Activated naive CD8-positive, alpha-beta T cell (primary cell): ENCODE measurements around the gene SLC25A21.
"Not testable (repeated sequence)": the region's sequence is repeated elsewhere in the genome, so short reads cannot be mapped to it uniquely, and the experiment has no call there.

Experiments used
- H3K27ac Mint-ChIP-seq: one replicate; pipeline ENCODE4 v1.8.0; 2021; ENCODE audit warnings: mixed read lengths
- H3K27me3 Mint-ChIP-seq: one replicate; pipeline ENCODE4 v1.8.0; 2021; ENCODE audit warnings: mixed read lengths
- H3K36me3 Mint-ChIP-seq: one replicate; pipeline ENCODE4 v1.8.0; 2021; ENCODE audit warnings: mixed read lengths
- H3K4me1 Mint-ChIP-seq: one replicate; pipeline ENCODE4 v1.8.0; 2021; ENCODE audit warnings: low read depth, mixed read lengths
- H3K4me3 Mint-ChIP-seq: one replicate; pipeline ENCODE4 v1.8.0; 2021; ENCODE audit warnings: mild to moderate bottlenecking, mixed read lengths
- H3K9me3 Mint-ChIP-seq: one replicate; pipeline ENCODE4 v1.8.0; 2021; ENCODE audit warnings: low read depth, mixed read lengths

Gene SLC25A21

DNA sequence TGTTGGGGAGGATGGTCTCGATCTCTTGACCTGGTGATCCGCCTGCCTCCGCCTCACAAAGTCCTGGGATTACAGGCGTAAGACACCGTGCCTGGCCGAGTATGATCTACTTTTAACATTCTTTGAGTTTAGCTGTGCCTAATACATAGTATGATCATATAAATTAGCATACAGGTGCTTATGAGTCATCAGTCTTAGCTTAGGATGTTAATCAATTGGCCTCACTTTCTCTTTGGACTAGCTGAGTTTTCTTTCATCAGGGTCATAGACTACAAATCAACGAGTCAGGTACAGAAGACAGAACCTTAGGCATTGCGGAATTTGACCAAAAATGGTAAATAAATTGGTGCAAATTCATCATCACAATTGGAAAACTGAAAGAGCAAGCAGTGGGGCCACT, 2.2 kb downstream of the SLC25A21 start:
- peaks cover 4% of the 10 kb centered on the region for H3K9me3 Mint-ChIP-seq
- H3K27ac Mint-ChIP-seq = no peak overlapping the region
- H3K4me3 Mint-ChIP-seq = no peak overlapping the region
- H3K4me1 Mint-ChIP-seq = peaks cover 3% of the 10 kb centered on the region
- H3K36me3 Mint-ChIP-seq = peaks cover 2% of the 10 kb centered on the region
- peaks cover 15% of the 10 kb centered on the region for H3K27me3 Mint-ChIP-seq

DNA sequence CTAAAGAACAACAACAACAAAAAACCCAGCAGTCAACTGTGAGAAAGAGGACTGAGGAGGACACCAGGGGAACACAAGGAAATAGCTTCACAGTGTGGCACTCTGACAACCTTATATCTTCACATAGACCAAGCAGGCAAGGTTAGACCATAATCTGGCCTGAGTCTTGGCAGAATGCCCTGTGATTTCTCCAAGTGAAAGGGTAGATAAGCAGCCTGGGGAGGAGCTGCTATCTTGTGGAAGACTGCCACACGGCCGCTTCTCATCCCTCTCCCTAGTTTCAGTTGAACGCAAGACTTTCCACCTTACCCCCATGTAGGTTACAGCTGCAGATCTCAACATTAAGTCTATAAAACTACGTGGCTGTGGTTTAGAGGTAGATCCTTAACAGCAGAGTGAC, 3.7 kb downstream of the SLC25A21 start:
- H3K36me3 Mint-ChIP-seq = peaks cover 2% of the 10 kb centered on the region
- peaks cover 4% of the 10 kb centered on the region for H3K9me3 Mint-ChIP-seq
- no peak overlapping the region for H3K27ac Mint-ChIP-seq
- H3K4me3 Mint-ChIP-seq = no peak overlapping the region
- peaks cover 14% of the 10 kb centered on the region for H3K27me3 Mint-ChIP-seq
- H3K4me1 Mint-ChIP-seq = peaks cover 3% of the 10 kb centered on the region

DNA sequence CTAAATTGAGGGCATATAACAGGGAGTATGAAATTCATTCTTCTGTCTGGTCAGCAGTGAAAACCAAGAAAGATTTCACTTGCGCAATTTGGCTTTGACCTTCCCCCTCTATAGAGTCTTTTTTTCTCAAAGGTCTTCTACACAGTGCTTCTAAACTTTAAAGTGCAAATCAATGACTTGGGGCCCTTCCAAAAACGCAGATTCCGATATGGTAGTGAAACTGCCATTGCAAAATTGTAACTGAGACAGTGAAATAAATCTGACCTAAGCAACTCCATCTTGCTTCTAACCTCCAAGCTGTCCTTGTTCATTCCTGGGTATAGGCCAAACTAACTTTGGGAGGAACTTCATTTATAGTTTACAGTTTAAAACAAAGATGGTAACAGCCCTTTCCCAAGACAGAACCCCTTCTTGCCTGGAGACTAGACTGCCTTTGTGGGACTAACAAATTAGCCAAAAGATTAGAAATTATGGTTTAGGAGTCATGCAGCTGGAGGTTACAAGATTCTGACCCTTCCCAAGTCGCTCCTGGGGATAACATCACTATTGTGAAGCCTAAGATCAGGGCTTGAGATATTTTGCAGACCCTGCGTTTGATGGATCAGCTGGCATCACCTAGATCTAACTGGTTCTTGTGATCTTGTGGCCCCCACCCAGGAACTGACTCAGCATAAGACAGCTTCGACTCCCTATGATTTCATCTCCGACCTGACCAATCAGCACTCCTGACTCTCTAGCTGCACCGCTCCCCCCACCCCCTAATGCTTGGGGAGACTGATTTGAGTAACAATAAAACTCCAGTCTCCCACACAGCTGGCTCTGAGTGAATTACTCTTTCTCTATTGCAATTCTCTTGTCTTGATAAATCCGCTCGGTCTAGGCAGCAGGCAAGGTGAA, 5.0 kb downstream of the SLC25A21 start:
- H3K4me1 Mint-ChIP-seq = peaks cover 3% of the 10 kb centered on the region
- peaks cover 8% of the 10 kb centered on the region for H3K27me3 Mint-ChIP-seq
- H3K4me3 Mint-ChIP-seq = no peak overlapping the region
- H3K36me3 Mint-ChIP-seq = peaks cover 2% of the 10 kb centered on the region
- H3K9me3 Mint-ChIP-seq = no peaks in the 10 kb centered on the region
- H3K27ac Mint-ChIP-seq = no peak overlapping the region

DNA sequence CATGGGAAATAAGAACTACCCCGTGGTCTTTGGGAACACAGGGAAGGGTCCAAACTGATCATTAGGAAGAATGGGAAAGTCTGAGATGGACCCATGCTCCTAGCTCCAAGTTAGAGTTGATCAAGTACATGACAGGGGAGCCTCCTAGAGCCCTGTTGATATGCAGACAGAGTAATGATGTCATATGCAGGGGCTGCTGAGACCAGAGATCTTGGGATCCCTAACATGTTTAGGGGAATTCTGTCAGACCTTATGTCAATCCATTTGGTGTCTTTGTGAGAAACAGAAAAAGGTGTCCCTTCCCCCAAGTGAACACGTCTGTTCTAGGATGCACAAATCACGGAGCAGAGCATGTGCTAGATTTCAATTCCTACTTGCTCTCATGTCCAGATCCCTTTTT, 6.6 kb downstream of the SLC25A21 start:
- Mint-ChIP-seq H3K27me3 (peaks cover 5% of the 10 kb centered on the region), H3K9me3 (peaks cover 6% of the 10 kb centered on the region), H3K36me3 (peaks cover 2% of the 10 kb centered on the region), H3K27ac (no peak overlapping the region), H3K4me1 (no peaks in the 10 kb centered on the region), H3K4me3 (no peak overlapping the region)

DNA sequence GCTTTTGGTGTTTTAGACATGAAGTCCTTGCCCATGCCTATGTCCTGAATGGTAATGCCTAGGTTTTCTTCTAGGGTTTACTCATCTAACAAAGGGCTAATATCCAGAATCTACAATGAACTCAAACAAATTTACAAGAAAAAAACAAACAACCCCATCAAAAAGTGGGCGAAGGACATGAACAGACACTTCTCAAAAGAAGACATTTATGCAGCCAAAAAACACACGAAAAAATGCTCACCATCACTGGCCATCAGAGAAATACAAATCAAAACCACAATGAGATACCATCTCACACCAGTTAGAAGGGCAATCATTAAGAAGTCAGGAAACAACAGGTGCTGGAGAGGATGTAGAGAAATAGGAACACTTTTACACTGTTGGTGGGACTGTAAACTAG, 10.1 kb downstream of the SLC25A21 start:
- not testable (repeated sequence) for H3K4me3 Mint-ChIP-seq, H3K4me1 Mint-ChIP-seq, H3K27ac Mint-ChIP-seq, H3K27me3 Mint-ChIP-seq, H3K36me3 Mint-ChIP-seq
- H3K9me3 Mint-ChIP-seq = peaks cover 15% of the 10 kb centered on the region

DNA sequence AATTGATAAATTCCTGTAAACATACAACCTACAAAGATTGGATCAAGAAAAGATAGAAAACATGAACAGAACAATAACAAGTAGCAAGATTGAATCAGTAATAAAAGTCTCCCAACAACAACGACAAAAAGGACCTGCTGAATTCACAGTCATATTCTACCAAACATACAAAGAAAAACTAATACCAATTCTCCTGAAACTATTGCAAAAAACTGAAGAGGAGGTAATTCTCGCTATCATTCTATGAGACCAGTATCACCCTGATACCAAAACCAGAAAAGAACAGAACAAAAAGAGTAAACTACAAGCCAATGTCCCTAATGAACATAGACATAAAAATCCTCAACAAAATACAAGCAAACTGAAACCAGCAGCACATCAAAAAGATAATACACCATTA, 14.4 kb downstream of the SLC25A21 start:
- no peak overlapping the region for H3K27ac Mint-ChIP-seq
- H3K4me3 Mint-ChIP-seq = no peak overlapping the region
- H3K4me1 Mint-ChIP-seq = no peaks in the 10 kb centered on the region
- H3K36me3 Mint-ChIP-seq = peaks cover 3% of the 10 kb centered on the region
- peaks cover 3% of the 10 kb centered on the region for H3K27me3 Mint-ChIP-seq
- peaks cover 28% of the 10 kb centered on the region for H3K9me3 Mint-ChIP-seq

DNA sequence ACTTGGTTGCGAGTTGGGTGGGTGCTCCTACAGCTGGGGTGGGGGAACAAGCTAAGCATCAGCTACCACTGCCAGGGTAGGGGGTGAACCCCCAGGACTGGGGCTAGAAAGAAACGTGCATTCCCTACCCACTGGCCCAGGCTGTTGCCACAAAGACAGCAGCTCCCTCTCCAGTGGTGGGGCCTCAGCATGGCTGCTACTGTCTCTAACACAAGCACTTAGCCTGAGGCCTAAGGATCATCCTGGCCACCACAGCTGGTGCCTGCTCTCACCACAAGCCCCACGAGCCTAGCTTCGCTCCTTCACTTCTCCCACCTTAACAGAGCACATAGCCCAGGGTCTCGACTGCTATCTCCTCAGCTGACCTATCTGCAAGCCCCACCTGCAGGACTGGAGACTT, 18.9 kb downstream of the SLC25A21 start:
- Mint-ChIP-seq H3K4me3 (no peak overlapping the region), H3K27me3 (peaks cover 3% of the 10 kb centered on the region), H3K27ac (no peak overlapping the region), H3K36me3 (peaks cover 3% of the 10 kb centered on the region), H3K4me1 (no peaks in the 10 kb centered on the region), H3K9me3 (peaks cover 13% of the 10 kb centered on the region)

DNA sequence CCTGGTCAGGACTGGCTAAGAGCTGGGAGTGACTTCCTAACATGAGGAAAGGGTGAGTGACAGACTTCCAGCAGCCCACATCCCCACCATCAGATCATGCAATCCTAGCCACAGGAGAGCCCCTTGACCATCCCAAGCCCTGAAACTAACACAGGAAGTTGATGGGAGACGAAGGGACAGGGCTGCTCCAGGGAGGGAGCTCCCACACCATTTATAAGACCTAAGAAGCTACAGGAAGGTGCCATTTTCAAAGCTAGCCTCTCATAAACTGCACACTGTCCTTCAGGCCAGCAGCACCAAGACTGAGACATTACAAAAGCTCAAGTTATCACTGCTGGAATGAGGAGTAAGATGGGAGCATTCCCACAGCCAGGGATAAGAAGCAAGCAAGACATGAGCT, 19.4 kb downstream of the SLC25A21 start:
- Mint-ChIP-seq H3K9me3 (peaks cover 13% of the 10 kb centered on the region), H3K4me3 (no peak overlapping the region), H3K36me3 (peaks cover 3% of the 10 kb centered on the region), H3K27ac (no peak overlapping the region), H3K4me1 (no peaks in the 10 kb centered on the region), H3K27me3 (peaks cover 3% of the 10 kb centered on the region)

DNA sequence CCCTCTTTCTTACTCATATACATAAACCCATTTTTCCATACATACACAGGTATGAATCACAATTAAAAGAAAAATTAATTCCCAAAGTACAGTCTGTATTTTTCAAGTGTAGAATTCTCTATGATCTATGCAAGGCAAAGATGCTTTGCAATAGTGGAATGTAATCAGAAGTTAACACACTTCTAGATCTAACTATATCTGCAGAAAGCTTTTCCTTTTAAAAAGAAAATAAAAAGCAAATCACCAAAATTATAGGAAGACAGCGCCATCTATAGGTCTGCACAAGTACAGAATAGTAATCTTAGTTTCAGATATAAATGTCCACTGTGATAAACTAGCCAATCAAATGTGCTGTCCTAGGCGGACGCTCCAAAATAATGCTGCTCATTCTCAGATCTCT, 22.0 kb downstream of the SLC25A21 start:
- H3K9me3 Mint-ChIP-seq = peaks cover 11% of the 10 kb centered on the region
- no peak overlapping the region for H3K4me3 Mint-ChIP-seq
- no peaks in the 10 kb centered on the region for H3K4me1 Mint-ChIP-seq
- peaks cover 3% of the 10 kb centered on the region for H3K36me3 Mint-ChIP-seq
- peaks cover 3% of the 10 kb centered on the region for H3K27me3 Mint-ChIP-seq
- no peak overlapping the region for H3K27ac Mint-ChIP-seq

DNA sequence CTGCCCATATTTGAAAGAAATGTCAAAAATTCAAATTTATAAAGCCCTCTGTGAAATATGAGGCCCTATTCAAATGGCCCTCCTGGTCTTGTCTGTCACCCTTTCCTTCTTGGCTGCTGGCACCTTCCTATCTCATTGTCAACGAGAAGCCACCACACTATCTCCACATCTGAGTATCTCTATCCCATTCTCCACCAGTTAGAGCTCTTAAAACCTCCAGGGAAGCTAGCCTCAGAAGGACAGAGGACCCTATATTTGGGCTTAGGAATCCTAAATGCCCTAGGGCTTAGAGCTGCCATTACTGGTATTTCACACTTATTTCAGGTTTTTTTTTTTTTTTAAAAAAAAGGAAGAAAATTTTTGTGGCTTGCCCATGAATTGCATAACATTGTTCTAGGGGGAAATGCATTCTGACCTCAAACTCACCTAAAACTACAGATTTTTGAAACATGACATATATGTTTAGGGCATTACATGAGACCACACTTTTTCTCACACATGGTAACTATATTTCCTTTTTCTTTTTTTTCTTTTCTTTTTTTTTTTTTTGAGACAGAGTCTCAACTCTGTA, 25.0 kb downstream of the SLC25A21 start:
- Mint-ChIP-seq H3K27ac (no peak overlapping the region), H3K36me3 (no peaks in the 10 kb centered on the region), H3K4me3 (no peak overlapping the region), H3K4me1 (no peaks in the 10 kb centered on the region), H3K27me3 (no peaks in the 10 kb centered on the region), H3K9me3 (no peaks in the 10 kb centered on the region)

DNA sequence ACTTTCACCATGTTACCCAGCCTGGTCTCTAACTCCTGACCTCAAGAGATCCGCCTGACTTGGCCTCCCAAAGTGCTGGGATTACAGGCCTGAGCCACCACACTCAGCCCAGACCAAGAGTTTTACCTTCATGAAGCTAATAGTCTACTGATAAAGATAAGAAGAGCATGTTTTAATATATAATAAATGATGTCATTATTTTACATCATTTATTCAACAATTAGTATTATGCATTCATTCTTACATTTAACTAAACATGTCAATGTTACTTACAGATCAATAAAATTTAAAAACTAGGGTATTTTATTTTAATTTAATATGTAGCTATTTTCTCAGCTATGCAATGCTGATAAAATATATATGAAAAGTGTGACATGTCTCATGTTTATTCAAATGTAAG, 26.0 kb downstream of the SLC25A21 start:
- H3K36me3 Mint-ChIP-seq, H3K9me3 Mint-ChIP-seq, H3K27ac Mint-ChIP-seq: not testable (repeated sequence)

DNA sequence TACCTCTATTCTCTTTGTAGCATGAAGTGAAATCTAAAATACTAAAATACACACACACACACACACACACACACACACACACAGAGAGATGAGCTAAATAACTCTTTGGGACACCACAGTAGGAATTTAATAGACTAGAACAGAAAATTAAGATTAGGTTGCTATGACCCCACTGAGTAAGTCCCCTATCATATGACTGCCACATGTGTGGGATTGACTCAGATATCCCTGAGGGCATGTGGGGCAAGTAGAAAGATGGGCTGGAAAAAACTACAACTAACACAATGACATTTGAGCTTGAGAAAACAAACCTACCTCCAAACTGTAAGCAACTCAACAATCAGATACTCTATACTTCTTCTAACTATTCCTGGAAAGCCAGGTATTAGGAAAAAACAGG, 27.0 kb downstream of the SLC25A21 start:
- H3K4me1 Mint-ChIP-seq = no peaks in the 10 kb centered on the region
- H3K9me3 Mint-ChIP-seq = no peaks in the 10 kb centered on the region
- H3K4me3 Mint-ChIP-seq = no peak overlapping the region
- H3K27ac Mint-ChIP-seq = no peak overlapping the region
- no peaks in the 10 kb centered on the region for H3K27me3 Mint-ChIP-seq
- no peaks in the 10 kb centered on the region for H3K36me3 Mint-ChIP-seq

More for the DNA sequence above, 26.0 kb downstream of the SLC25A21 start:
- H3K4me3 Mint-ChIP-seq, H3K4me1 Mint-ChIP-seq, H3K27me3 Mint-ChIP-seq: not testable (repeated sequence)

DNA sequence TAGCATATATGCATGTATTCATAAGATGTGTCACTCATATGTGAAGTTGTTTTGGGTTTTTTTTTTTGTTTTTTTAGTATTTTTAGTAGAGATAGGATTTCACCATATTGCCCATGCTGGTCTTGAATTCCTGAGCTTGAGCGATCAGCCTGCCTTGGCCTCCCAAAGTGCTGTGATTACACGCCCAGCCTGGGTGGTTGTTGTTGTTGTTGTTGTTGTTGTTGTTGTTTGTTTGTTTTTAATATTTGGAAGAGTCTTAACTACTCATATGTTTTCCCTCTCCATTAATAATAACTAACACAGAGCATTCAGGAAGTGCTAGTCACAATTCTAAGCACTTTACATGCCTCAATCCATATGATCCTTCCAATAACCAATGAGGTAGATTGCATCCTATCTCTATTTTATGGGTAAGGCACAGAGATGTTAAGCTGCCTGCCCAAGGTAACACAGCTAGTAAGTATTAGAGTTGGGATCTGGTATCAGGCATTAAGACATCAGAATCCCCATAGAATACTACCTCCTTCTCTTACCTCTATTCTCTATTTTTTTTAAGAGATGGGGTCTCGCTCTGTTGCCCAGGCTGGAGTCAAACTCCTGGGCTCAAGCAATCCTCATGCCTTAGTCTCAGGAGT, 27.6 kb downstream of the SLC25A21 start:
- Mint-ChIP-seq H3K27ac (no peak overlapping the region), H3K27me3 (no peaks in the 10 kb centered on the region), H3K4me1 (no peaks in the 10 kb centered on the region), H3K36me3 (no peaks in the 10 kb centered on the region), H3K9me3 (no peaks in the 10 kb centered on the region), H3K4me3 (no peak overlapping the region)

DNA sequence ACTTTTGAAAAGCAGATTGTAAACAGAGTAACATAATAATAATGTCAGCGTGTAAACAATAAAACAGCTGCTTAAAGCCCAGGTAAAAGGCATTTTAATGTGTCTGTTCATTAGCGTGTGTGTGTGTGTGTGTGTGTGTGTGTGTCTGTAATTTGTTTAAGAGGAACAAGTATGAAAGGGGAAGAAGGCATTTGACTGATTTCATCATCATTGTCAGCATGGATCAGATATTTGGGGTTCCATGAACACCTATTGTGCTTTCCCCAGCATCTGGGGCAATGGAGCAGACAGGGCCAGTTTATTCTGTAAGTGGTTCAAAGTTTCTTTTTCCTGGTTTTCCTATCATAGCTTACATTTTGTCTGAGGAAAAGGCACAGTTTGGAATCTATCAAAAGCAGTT, 28.9 kb downstream of the SLC25A21 start:
- Mint-ChIP-seq H3K36me3 (no peaks in the 10 kb centered on the region), H3K4me1 (no peaks in the 10 kb centered on the region), H3K27me3 (no peaks in the 10 kb centered on the region), H3K27ac (no peak overlapping the region), H3K4me3 (no peak overlapping the region), H3K9me3 (no peaks in the 10 kb centered on the region)

DNA sequence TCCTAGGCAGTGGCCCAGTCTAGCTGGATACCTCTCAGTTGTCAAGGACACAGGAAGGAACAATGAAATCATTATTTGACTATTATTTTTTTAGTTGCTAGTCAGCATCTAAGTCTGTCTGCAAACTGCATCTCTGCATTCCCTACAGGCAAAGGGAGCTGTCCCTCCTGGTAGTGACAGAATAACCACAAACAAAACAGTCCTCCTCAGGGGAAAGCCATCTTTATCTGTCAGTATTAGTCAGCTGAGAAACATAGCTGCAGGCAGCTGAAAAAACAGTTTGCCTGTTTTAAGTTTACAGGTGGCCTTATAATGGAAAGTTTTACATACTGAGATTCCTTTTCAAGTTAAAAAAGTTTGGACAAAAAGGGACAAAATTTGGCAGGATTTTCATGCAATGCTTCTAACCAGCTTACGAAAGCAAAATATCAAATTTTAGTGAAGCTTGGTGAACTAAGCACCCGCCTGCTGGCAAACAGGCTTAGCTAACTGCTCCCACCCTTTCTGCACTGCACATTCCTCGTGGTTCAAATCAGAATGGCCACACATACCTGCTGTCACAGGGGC, 29.5 kb downstream of the SLC25A21 start:
- no peaks in the 10 kb centered on the region for H3K9me3 Mint-ChIP-seq
- H3K27me3 Mint-ChIP-seq = no peaks in the 10 kb centered on the region
- H3K36me3 Mint-ChIP-seq = no peaks in the 10 kb centered on the region
- no peaks in the 10 kb centered on the region for H3K4me1 Mint-ChIP-seq
- no peak overlapping the region for H3K27ac Mint-ChIP-seq
- H3K4me3 Mint-ChIP-seq = no peak overlapping the region
